Stimulated activated CD8-positive, alpha-beta memory T cell treated with anti-CD3 and anti-CD28 coated beads, Interleukin-7, amount 100 ng/mL, for 4 hours (primary cell): ENCODE measurements around the gene TNFRSF12A.

Source experiments
- DNase-seq, 2 donors: peaks; one replicate each; pipeline ENCODE4 v3.0.0-alpha.2; 2020; ENCODE audit warnings: low read depth in 2 of 2

The TNFRSF12A gene

GRCh38 chr16:3026609-3027488 lies 6.7 kb downstream of the TNFRSF12A start:
- DNase-seq: no peak

DNA sequence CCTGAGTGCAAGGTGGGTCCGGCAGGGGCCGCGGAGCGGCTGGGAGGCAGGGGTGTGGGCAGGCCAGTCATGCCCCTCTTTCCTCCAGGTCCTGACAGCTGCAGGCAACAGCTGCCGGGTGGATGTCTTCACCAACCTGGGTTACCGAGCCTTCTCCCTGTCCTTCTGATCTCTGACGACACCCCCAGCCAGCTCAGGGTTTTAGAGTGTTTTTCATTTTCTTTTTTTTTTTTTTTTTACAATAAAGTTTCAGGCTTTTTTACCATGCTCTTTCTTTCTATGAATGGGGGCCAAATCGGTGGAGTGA lies 7.3 kb downstream of the TNFRSF12A start:
- no peak for DNase-seq

- peak; percentile 60 to 78 for DNase-seq
These were observed 8.0 kb downstream of the TNFRSF12A start for GRCh38 chr16:3027983-3028715.

DNA sequence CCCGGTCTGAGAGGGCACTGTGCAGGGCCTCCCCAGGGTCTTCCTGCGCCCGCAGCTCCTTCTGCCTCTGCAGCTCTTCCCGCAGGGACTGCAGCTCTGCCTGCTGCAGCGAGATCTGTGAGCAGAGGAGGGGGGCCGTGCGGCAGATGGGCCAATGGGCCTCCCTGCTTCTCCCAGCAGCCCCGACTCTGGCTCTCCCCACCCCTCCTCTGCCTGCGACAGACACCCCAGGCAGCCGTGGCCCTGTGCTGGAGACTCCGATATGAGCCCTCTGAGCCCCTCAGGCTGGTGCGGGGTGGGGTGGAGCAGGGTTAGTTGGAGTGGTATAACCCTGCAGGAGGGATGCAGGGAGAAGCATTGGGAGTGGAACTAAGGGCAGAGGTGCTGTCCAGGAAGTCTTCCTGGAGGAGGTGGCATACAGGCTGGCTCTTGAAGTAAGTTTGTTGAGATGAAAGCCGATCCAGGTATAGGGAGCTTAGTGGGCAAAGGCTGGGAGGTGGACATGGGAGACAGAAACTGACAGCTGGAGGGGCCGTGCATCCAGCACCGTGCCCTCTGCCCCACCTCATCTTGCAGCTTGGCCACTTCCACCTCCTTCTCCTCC lies 8.7 kb downstream of the TNFRSF12A start:
- no peak for DNase-seq

GRCh38 chr16:3029491-3030221 lies 9.5 kb downstream of the TNFRSF12A start:
- no peak for DNase-seq

GRCh38 chr16:3030222-3031212 lies 10.3 kb downstream of the TNFRSF12A start:
- DNase-seq: no peak

DNA sequence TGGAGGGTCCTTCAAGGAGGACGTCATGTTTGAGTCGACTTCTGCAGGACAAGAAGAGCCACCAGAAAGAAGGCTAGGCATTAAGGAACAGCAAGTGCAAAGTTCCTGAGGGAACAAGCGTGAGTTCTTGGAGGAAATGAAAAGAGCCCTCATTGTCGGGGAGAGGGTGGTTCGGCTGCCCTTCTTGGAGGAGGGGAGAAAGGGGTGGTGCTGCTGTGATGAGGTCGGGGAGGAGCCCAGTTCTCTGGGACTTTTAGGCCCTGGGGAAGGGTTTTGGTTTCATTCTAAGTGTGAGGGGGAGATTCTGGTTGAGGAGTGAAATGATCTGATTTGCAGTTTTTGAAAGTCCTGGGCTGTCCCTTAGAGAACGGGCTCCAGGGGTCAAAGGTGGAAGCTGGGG lies 12.5 kb downstream of the TNFRSF12A start:
- no peak for DNase-seq

DNA sequence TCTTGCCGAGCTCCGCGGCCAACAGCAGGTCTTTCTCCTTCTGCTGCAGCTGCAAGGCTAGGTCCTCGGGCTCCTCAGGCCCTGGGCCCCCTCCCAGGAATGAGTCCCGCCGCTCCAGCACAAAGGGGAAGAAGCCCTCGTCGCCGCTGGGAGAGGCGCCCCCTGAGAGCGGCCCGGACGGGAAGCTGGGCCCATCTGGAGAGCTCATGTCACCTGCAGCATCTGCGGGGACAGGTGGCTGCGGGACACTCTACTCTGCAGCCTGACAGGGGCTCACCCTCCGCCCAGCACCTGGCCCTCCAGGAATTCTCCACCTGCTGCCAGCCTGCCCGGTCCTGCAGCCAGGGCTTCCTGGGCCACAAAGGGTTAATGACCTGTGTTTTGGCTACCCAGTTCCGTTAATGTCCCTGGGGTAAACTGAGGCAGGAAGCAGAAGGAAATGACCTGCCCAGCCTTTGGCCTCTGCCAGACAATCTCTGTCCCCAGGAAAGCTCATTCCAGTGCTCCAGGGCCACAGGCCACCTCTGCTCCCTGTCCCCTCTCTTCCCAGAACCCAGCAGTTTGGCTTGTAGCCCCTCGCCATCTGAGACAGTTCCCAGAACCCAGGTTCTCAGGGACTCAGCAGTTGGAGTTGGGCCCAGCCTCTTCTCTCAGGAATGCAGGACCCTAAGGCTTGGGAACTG lies 15.3 kb downstream of the TNFRSF12A start:
- DNase-seq: no peak

DNA sequence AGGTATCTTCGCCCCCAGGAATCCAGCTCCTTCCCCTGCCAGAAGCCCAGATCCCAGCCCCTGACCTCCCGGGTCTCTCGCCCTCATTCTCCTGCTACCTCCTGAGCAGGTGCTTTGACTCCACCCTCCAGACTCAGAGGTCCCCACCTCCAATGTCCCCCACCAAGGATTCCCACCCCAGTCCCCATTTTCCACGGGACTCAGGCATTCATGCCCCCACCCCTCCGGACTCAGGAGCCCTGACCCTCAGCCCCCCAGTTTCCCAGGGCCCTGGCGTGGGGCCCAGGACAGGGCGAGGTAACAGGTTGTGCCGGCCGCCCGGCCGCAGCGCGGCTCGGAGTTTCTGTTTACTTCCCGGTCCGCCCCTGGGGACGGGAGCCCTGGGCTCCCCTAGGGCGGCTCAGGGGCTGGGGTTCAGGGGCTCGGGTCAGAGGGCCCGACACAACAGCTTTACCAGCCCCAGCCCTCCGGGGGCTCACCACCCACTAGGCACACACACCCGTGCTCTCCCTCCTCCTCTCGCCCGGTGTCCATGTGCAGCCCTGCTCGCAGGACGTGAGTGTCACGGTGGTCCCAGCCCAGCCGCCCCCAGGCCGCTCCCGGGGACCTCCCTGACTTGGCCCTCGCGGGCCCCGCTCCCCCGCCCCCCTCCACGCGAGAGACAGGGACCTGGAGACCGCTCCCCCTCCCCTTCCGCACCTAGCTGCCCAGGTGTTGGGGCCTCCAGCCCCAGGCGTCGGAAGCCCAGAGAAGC lies 16.0 kb downstream of the TNFRSF12A start:
- DNase-seq: no peak

DNA sequence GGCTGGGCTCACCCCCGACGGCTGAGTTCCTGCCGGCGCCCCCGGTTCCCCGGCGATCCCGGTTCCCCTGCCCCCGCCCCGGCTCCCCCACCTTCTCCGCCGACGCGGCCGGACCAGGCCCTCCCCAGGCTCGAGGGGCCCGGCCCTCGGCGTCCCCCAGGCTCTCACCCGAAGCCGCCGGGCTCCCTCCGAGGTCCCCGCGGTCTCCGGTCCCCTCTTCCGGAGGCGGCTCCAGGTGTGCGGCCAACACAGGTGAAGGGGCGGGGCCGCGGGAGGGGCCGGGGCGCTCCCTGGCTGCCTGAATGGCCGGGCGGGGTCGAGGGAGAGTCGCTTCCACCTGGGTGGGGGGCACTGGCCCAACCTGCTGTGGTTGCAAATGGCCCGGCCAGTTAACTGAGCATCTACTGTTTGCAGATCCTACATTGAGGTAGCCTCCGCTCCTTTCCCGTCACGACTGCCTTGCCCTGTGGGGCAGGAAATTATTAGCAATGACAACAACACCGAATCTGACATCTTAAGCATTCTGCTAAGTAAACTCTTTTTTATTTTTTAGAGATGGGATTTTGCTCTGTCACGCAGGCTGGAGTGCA lies 16.7 kb downstream of the TNFRSF12A start, which contains the start of gene BICDL2:
TSS of gene BICDL2 (minus strand) at position 219 of the 590 bp plus-strand sequence. CDS start 1,448 bp downstream, outside the sequence.
- DNase-seq: no peak

DNA sequence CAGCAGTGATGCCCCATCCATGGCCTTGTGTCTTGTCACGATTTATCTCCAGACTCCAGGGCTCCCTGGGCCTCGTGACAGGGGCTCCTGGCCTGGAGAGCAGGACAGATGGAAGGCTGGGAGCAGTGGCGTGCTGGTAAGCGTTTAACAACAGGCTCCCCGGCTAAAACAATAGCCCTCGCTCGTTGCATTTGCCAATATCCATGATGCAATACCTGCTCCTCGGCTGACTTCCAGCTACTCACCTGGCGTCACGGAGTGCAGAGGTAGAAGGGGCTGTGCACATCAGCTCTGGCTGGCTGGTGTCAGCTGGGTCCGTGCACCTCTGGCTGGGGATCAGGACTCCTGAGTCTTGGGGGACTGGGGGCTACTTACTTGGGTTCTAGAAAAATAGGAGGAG lies 18.1 kb downstream of the TNFRSF12A start:
- DNase-seq: no peak

DNA sequence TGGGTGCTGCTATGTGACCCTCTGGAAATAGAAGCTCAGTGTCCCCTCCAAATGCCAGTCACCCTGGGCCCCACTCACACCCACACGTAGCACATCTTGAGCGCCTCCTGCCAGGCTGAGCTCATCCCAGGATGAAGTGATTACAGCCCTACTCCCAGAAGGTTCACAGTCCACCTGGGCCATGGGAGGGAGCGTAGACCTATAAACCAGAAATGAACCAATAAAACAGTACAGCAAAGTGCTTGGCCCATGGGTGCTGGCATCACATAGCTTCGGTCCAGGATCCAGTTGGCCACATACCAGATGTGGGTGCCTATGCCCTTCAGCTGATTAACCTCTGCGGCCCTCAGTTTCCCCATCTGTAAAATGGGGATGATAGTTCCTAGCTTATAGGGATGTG lies 18.7 kb downstream of the TNFRSF12A start:
- no peak for DNase-seq

DNA sequence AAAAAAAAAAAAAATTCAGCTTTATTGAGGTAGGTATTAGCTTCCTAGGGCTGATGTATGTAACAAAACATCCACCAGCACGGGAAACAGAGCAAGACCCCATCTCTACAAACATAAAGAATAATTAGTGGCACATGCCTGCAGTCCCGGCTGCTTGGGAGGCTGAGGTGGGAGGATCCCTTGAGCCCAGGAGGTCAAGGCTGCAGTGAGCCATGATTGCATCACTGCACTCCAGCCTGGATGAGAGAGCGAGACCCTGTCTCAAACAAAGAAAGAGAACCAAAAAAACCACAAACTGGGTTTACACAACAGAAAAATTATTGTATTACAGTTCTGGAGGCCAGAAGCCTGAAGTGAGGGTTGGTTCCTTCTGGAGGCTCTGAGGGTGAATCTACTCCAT lies 22.2 kb downstream of the TNFRSF12A start:
- DNase-seq: no peak

DNA sequence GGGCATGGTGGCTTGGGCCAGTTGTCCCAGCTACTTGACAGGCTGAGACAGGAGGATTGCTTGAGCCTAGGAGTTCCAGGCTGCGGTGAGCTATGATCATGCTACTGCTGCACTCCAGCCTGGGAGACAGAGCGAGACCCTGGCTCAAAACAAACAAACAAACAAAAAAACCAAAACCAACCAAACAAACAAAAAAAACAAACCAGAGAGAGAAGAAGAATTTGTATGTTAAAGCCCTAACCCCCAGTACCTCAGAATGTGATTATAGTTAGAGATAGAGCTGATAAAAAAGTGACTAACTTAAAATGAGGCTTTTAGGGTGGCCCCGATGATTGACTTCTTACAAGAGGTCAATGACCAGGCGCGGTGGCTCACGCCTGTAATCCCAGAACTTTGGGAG lies 24.5 kb downstream of the TNFRSF12A start:
- no peak for DNase-seq

- no peak for DNase-seq
These were observed 25.8 kb downstream of the TNFRSF12A start, which contains the start of gene MMP25 for GRCh38 chr16:3045758-3046640. Gene MMP25, plus strand, starts transcription at chr16:3046561. Its CDS starts 357 bp downstream, at chr16:3046918.

DNA sequence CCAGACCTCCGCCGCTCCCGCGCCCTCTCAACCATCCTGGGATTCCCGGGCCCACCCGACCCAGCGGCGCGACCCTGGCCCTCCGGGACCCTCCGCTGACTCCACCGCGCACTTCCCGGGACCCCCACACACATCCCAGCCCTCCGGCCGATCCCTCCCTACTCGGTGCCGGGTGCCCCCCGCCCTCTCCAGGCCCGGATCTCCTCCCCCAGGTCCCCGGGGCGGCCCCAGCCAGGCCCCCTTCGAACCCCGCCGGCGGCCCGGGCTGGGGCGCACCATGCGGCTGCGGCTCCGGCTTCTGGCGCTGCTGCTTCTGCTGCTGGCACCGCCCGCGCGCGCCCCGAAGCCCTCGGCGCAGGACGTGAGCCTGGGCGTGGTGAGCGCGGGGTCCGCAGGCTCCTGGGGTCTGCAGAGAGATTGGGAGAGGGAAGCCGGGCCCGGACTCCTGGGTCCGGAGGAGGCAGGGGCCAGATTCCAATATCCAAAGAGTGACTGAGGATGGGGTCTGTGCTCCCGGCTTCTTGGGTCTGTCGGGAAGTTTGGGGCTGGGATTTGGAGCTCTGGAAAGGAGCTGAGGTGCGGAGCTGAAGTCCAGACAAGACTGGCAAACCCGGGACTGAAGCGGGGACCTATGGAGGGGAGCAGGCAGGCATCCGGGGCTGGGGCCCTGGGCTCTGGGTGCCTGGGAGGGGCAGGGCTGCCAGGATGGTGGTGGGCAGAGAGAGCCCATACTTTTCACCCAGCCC lies 26.6 kb downstream of the TNFRSF12A start:
- DNase-seq: no peak

- no peak for DNase-seq
These were observed 27.2 kb downstream of the TNFRSF12A start for GRCh38 chr16:3047387-3047720.
